Suppressor macrophage treated with lipopolysaccharide for 1 hour (primary cell): ENCODE data around the gene RPS3.
"Not testable (repeated sequence)": the region's sequence is repeated elsewhere in the genome, so short reads cannot be mapped to it uniquely, and the experiment has no call there.

Source experiments
- DNase-seq, 3 donors: peaks; one replicate each; pipeline ENCODE4 v3.0.0-alpha.2; 2020 to 2022

Gene RPS3

GRCh38 chr11:75399344-75400145 is at the start of gene RPS3:
RPS3 (plus strand) TSS chr11:75399518; CDS start chr11:75399548, 30 bp downstream.
- DNase-seq = peak; percentile 95 to 96 (median 96)

GRCh38 chr11:75349521-75350116 is 49.7 kb upstream of the RPS3 start:
- DNase-seq = peak; percentile 77 to 84 (median 82)

DNA sequence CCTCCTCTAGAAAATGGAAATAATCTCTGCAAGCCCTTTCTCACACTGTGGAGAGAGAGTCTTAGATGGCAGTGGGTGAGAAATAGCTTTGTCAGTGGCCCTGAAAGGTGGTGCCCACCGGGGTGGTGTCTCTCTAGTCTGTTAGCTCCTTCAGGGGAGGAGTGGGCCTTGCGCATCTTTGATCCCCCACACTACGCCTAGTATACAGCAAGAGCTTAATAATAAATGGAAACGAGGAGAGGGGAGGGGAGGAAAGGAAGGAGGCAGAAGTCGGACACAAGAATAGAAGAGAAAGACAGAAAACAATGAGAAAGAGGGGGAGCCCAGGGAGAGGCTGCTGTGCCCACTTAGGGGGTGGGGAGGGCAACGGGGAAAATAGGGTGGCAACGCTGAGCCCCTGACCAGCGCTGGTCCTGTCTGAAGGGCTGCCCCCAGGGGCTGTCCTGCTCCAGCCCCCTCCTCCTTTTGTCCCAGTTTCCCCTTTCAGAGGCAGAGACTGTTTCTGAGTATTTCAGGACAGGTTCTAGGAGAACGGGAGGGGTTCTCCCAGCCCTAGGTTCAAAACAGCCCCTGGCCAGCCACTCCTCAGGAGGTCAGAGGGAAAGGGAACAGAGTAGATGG is 49.1 kb upstream of the RPS3 start:
- no peak for DNase-seq

DNA sequence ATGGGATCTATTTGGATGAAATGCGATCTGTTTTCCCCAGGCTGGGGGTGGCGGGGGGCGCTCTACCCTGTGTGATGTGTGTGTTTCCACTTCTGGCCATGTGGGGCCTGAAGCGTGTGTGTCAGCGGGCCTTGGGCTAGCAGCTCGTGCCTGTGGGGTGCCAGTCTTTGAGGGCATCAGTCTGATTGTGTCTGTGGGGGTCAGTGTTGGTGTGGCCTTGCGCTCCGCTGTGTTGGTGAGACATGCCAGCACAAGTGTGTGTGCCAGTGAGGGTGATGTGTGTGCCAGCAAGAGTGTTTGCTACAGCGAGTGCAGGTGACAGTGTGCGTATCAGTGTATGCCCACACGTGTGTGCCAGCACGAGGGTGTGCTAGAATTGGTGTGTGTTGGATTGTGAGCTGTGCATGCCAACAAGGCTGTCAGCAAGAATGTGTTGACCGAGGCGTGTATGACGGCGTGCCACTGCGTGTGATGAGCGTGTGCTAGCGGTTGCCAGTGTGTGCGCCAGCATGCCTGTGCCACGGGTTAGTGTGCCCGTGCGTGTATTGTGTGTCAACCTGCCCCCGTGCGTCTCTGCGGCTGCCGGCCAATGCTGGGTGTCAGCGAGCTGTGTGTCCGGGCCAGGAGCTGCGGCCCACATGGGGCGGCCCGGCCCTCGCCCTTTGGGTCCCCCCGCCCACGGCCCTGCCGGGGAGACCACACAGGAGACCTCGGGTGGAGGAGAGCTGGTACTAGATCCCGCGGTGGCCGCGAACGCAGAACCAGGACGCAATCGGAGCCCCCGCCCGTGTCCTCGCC is 48.4 kb upstream of the RPS3 start:
- DNase-seq = peak; percentile 58 to 89 (median 64)

- DNase-seq = peak; percentile 78 to 93 (median 83)
These were observed 47.9 kb upstream of the RPS3 start, which contains the start of gene ARRB1 for GRCh38 chr11:75351541-75351790. ARRB1 (minus strand) TSS chr11:75351661; CDS start chr11:75351607, 54 bp downstream.

DNA sequence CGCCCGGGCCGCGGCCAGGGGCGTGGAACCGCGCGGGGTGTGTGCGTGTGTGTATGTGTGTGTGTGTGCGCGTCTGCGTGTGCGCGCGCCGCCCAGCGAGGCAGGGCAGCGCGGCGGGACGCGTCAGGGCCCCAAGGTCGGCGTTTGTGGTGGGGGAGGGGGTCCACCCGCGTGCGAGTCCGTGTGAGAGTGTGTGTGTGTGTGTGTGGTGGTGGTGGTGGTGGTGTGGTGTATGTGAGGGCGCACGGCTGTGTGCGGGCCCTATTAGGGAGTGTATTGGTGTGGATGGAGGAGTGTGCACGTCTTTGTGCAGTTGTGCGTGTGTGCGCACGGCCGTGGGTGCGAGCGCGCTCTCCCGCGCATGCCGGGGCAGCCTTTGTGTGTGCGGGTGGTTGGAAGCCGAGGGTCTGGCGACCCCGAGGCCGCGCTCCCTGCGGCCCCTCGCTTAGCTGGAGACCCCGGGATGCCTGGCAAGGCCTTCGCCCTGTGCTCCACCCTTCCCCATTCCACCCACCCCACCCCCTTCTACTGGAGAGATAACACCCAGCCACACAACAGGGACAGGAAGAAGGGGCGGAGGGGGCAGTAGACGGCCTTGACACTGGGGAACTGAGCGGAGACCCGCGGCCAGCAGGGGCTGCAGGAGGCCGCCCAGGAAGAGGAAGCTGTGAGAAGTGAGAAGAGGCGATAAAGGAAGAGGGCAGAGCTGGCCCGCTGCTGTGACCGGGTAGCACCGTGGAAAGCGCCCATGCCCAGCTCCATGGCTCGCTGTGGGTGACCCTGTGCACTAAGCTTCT is 47.3 kb upstream of the RPS3 start:
- peak; percentile 88 to 91 (median 88) for DNase-seq

DNA sequence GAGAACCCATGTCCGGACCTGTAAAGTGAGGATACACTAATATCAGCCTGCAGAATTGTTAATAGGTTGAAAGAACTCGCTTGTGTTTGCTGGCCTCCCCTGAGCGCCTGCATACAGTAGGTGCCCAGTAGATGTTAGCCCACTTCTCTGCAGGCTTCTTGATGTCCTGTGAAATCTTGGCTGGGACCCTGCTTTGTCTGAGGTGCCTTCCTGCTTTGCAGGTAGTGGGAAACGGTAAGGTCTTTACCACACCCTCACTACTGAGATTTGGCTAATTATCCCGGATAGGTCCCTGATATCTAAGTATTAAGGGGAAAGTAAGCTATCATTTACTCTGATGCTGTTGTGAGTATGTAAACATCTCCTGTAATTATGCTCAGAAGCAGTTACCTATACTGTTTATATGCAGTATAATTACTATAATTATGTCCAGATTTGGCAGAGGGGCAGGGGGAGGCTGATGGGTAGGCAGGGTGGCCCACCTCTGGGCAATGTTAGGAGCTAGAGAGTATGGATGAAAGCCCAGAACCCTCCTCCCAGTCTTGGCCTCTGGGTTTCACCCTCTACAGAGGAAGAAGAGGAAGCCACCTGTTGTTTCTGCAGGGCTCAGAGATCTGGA is 46.6 kb upstream of the RPS3 start:
- DNase-seq = peak in 1 of 3 donors; percentile 11

DNA sequence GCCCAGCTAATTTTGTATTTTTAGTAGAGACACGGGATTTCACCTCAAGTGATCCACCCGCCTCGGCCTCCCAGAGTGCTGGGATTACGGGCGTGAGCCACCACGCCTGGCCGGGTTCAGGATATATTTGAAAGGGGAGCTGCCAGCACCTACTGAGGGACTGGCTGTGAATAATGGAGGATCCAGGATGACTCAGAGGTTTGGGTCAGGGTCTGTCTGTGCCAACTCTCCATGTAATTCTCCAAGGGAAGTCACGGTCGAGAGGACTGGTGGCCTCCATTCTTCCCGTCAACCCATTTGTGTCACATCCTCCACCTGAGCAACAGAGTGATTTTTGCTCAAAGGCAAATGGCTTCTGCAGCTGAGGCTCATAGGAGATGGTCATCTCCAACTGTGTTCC is 44.3 kb upstream of the RPS3 start:
- peak in 1 of 3 donors; percentile 16 for DNase-seq

DNA sequence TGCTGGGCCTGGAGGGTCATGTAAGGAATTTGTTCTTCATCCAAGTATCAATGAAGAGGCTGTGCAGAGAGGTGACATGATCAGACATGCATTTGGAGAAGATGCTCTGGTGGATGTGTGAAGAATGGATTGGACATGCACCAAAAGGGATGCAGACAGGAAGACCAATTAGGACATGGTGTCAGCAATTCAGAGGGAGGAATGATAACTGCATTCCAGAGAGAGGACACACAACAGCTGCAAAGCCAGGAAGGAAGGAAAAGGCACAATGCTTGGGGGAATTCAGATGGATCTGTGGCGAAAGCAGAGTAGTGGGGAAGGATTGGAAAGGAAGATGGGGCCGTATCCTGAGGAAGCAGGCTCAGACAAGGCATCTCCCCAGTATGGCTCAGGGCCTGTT is 42.7 kb upstream of the RPS3 start:
- DNase-seq = peak in 1 of 3 donors; percentile 0

DNA sequence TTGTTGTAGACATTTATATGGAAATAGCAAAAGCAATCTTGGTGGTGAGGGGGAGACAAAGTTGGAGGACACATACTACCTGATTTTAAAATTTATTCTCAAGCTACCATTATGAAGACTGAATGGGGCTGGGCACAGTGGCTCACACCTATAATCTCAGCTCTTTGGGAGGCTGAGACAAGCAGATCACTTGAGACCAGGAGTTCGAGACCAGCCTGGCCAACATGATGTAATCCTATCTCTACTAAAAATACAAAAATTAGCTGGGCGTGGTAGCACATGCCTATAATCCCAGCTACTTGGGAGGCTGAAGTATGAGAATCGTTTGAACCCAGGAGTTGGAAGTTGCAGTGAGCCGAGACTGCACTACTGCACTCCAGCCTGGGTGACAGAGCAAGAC is 37.0 kb upstream of the RPS3 start:
- not testable (repeated sequence) for DNase-seq

GRCh38 chr11:75365711-75366181 is 33.6 kb upstream of the RPS3 start:
- peak; percentile 75 to 92 (median 75) for DNase-seq

DNA sequence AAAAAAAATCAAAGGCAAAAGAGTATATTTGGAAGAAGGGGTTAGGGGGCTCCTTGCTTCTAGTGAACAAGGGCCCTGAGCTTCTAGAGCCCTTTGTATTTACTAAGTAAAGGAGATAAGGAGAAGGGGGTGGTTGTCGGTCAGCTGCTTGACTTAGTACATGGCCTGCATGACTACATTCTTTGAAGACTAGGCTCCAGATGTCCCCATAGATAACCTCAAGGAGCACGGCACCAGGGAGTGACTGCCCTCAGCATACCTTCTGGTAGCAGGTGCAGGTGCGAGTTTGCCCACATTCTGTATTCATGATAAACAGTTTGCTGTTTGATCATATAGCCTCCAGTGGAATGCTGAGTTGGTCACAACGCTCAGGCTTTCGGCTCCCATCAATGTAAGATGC is 32.5 kb upstream of the RPS3 start:
- DNase-seq = not testable (repeated sequence)

GRCh38 chr11:75369560-75370255 is 29.6 kb upstream of the RPS3 start:
- DNase-seq = peak; percentile 86 to 87 (median 86)

DNA sequence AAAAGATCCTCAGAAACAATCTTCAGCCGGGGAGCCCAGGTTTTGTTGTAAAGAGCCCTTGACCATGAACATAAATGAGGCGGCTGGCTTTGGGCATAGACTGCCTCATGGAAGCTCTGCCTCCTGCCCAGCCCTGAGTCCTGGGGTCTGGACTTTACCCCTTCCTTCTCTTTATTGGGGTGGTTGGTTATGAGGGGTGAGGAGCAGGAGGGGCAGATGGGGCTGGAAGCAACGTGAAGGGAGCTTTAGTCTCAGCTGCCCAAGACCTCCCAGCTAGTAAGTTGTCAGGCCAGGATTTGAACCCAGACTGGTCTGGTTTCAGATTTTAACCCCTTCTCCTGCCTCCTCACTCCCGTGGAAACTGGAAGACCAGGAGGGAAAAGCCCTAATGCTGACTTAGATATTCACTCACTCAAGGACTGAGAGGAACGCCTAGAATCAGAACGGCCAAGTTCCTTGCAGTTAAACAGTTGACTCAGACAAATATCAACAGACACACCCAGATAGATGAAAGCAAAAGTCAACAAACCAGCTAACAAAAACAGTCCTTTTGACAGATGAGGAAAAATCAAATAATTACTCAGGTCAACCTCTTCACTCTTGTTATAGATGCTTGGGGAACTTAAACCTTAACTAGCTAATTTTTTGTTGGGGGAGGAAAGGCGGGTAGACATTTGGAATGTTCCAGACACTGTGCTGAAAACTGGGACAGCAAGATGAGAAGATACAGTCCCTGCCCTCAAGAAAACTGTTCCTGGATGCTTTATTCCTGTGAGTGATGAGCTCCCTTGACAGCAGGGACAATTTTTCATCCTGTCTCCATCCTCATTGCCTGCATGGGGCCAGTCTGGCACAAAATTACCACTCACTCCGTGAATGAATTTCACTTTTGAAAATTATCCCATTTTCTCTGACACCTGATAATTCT is 27.1 kb upstream of the RPS3 start:
- DNase-seq = peak; percentile 43 to 66 (median 44)

- DNase-seq = no peak
These were observed 26.1 kb upstream of the RPS3 start for GRCh38 chr11:75373201-75373600.

DNA sequence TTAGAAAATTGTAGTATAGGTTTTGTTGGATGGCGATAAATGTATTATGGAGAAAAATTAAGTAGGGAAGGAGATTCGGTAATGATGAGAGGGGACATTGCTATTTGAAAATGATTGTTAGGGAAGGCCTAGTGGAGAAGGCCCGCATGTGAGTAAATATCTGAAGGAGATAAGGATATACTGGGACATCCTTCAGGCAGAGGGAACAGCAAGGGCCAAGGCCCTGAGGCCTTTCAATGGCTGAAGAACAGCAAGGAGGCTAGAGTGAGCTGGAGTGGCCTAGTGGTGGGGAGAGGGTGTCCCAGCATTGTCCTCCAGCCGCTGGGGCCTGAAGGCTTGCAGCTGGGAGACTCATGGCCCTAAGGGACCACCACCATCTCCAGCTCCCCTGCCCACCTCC is 24.7 kb upstream of the RPS3 start:
- no peak for DNase-seq

- no peak for DNase-seq
These were observed 23.7 kb upstream of the RPS3 start for GRCh38 chr11:75375626-75376025.

- DNase-seq = peak in 1 of 3 donors; percentile 24
These were observed 23.1 kb upstream of the RPS3 start for GRCh38 chr11:75376175-75376574.

GRCh38 chr11:75378776-75379175 is 20.5 kb upstream of the RPS3 start:
- not testable (repeated sequence) for DNase-seq

GRCh38 chr11:75380245-75380644 is 19.1 kb upstream of the RPS3 start:
- no peak for DNase-seq
